ENCODE data around the gene ATP2B2.

The ATP2B2 gene

GRCh38 chr3:10371167-10371566, 134.2 kb downstream of the ATP2B2 start:
- Histone ChIP-seq H3K4me1 (ENCODE audit: control insufficient read depth, insufficient read depth, low read depth, low read length) (peaks cover 19% of the 10 kb centered on the region), H3K14ac (ENCODE audit: low read length in 2 of 2) (no peak overlapping the region), H2BK15ac (ENCODE audit: low read depth, poor library complexity, severe bottlenecking) (no peak overlapping the region), H3K36me3 (ENCODE audit: control insufficient read depth in 1 of 2, insufficient read depth in 2 of 2, low read depth in 1 of 2, low read length in 2 of 2) (no peaks in the 10 kb centered on the region), H3K9ac (ENCODE audit: low read length) (no peak overlapping the region), H2AK5ac (ENCODE audit: low read length, severe bottlenecking) (peak overlapping the region; percentile 1), H2BK12ac (ENCODE audit: low read length in 2 of 2) (peak overlapping the region in 1 of 2 experiments; percentile 96), H3K4me3 (ENCODE audit: insufficient read depth in 1 of 2, low read depth in 1 of 2, low read length in 2 of 2) (no peak overlapping the region), H3K9me3 (ENCODE audit: control insufficient read depth, low read length) (peaks cover 10% of the 10 kb centered on the region), H3K27me3 (ENCODE audit: control insufficient read depth in 1 of 2, insufficient read depth in 1 of 2, low read length in 2 of 2) (peaks cover 0 to 7% of the 10 kb centered on the region in 2 experiments), H3K18ac (ENCODE audit: low read depth in 1 of 2, low read length in 2 of 2) (peak overlapping the region in 1 of 2 experiments; percentile 61), H2BK120ac (ENCODE audit: low read depth, low read length) (no peak overlapping the region), H2BK5ac (ENCODE audit: low read depth, low read length, poor library complexity, severe bottlenecking) (no peak overlapping the region), H3K79me1 (replicated peaks; ENCODE audit: low read length, poor library complexity, severe bottlenecking) (no peaks in the 10 kb centered on the region), H3K4ac (ENCODE audit: low read depth in 1 of 2, low read length in 2 of 2) (peak overlapping the region in 1 of 2 experiments; percentile 9), H3K23ac (ENCODE audit: low read length in 2 of 2) (no peak overlapping the region), H4K91ac (ENCODE audit: low read length) (peak overlapping the region; percentile 8), H3K4me2 (ENCODE audit: low read length, poor library complexity, severe bottlenecking) (no peak overlapping the region), H2AFZ (ENCODE audit: low read depth, low read length) (no peak overlapping the region), H4K8ac (ENCODE audit: low read length) (no peak overlapping the region), H3K27ac (ENCODE audit: low read length, poor library complexity, severe bottlenecking) (no peak overlapping the region)
- WGBS, result 92% methylated on average over 3 of the region's 3 CpGs
- DNase-seq, result peak; percentile 13

DNA sequence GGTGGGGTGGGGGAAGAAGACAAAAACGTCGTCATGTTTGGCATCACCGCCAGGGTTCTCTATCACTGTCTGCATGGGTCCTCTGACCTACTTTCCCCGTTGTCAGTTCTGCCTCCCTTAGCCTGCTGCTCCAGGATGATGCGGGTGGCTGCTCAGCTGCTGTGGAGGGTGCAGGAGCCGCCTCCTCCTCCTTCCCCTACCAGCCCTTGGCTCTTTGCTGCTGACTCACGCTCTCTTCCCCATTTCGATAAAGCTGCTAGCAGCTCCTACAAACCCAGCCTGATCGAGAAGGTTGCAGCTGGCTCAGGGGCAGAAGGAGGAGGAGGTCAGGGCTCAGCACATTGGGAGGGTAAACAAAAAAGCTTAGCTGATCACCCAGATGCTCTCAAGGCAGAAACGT, 135.0 kb downstream of the ATP2B2 start:
- H3K18ac ChIP-seq (ENCODE audit: low read depth in 1 of 2, low read length in 2 of 2), result no peak overlapping the region
- H3K14ac ChIP-seq (ENCODE audit: low read length in 2 of 2), result no peak overlapping the region
- peak; percentile 62 for DNase-seq
- H3K9ac ChIP-seq (ENCODE audit: low read length), result no peak overlapping the region
- no peaks in the 10 kb centered on the region for H3K79me1 ChIP-seq (replicated peaks; ENCODE audit: low read length, poor library complexity, severe bottlenecking)
- no peak overlapping the region for H4K8ac ChIP-seq (ENCODE audit: low read length)
- H2BK12ac ChIP-seq (ENCODE audit: low read length in 2 of 2), result no peak overlapping the region
- H3K27me3 ChIP-seq (ENCODE audit: control insufficient read depth in 1 of 2, insufficient read depth in 1 of 2, low read length in 2 of 2), result peaks cover 0 to under 1% of the 10 kb centered on the region in 2 experiments
- H2AFZ ChIP-seq (ENCODE audit: low read depth, low read length), result no peak overlapping the region
- H3K23ac ChIP-seq (ENCODE audit: low read length in 2 of 2), result no peak overlapping the region
- H3K9me3 ChIP-seq (ENCODE audit: control insufficient read depth, low read length), result peaks cover 10% of the 10 kb centered on the region
- WGBS, result 65% methylated on average over 9 of the region's 10 CpGs
- no peak overlapping the region for H2BK15ac ChIP-seq (ENCODE audit: low read depth, poor library complexity, severe bottlenecking)
- H3K36me3 ChIP-seq (ENCODE audit: control insufficient read depth in 1 of 2, insufficient read depth in 2 of 2, low read depth in 1 of 2, low read length in 2 of 2), result no peaks in the 10 kb centered on the region
- H2BK120ac ChIP-seq (ENCODE audit: low read depth, low read length), result no peak overlapping the region
- no peak overlapping the region for H4K91ac ChIP-seq (ENCODE audit: low read length)
- H2BK5ac ChIP-seq (ENCODE audit: low read depth, low read length, poor library complexity, severe bottlenecking), result no peak overlapping the region
- no peak overlapping the region for H3K4me2 ChIP-seq (ENCODE audit: low read length, poor library complexity, severe bottlenecking)
- H3K4ac ChIP-seq (ENCODE audit: low read depth in 1 of 2, low read length in 2 of 2), result no peak overlapping the region
- peak overlapping the region; percentile 31 for H3K27ac ChIP-seq (ENCODE audit: low read length, poor library complexity, severe bottlenecking)
- peak overlapping the region in 1 of 2 experiments; percentile 9 for H3K4me3 ChIP-seq (ENCODE audit: insufficient read depth in 1 of 2, low read depth in 1 of 2, low read length in 2 of 2)
- H3K4me1 ChIP-seq (ENCODE audit: control insufficient read depth, insufficient read depth, low read depth, low read length), result peaks cover 22% of the 10 kb centered on the region
- no peak overlapping the region for H2AK5ac ChIP-seq (ENCODE audit: low read length, severe bottlenecking)

DNA sequence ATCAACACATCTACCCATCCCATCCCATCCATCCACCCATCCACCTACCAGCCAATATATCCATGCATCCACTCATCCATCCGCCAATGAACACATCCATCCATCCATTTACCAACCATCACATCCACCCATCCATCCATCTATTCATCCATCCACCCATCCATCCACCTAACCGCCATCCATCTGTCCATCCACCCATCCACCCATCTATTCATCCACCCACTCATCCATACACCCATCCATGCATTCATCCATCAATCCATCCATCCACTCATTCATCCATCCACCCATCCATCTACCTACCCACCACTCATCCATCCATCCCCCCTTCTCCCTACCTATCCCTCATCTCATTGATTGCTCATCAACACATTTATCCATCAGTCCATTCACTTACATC, 136.9 kb downstream of the ATP2B2 start:
- DNase-seq, result no peak
- Histone ChIP-seq H3K23ac (ENCODE audit: low read length in 2 of 2) (no peak overlapping the region), H3K27ac (ENCODE audit: low read length, poor library complexity, severe bottlenecking) (no peak overlapping the region), H2AK5ac (ENCODE audit: low read length, severe bottlenecking) (no peak overlapping the region), H3K18ac (ENCODE audit: low read depth in 1 of 2, low read length in 2 of 2) (no peak overlapping the region), H4K91ac (ENCODE audit: low read length) (no peak overlapping the region), H2BK120ac (ENCODE audit: low read depth, low read length) (no peak overlapping the region), H3K27me3 (ENCODE audit: control insufficient read depth in 1 of 2, insufficient read depth in 1 of 2, low read length in 2 of 2) (no peaks in the 10 kb centered on the region), H2AFZ (ENCODE audit: low read depth, low read length) (no peak overlapping the region), H3K4ac (ENCODE audit: low read depth in 1 of 2, low read length in 2 of 2) (no peak overlapping the region), H3K9me3 (ENCODE audit: control insufficient read depth, low read length) (peaks cover 10% of the 10 kb centered on the region), H3K14ac (ENCODE audit: low read length in 2 of 2) (no peak overlapping the region), H2BK15ac (ENCODE audit: low read depth, poor library complexity, severe bottlenecking) (no peak overlapping the region), H2BK12ac (ENCODE audit: low read length in 2 of 2) (no peak overlapping the region), H3K4me1 (ENCODE audit: control insufficient read depth, insufficient read depth, low read depth, low read length) (peaks cover 20% of the 10 kb centered on the region), H3K36me3 (ENCODE audit: control insufficient read depth in 1 of 2, insufficient read depth in 2 of 2, low read depth in 1 of 2, low read length in 2 of 2) (no peaks in the 10 kb centered on the region), H3K9ac (ENCODE audit: low read length) (no peak overlapping the region), H3K4me2 (ENCODE audit: low read length, poor library complexity, severe bottlenecking) (no peak overlapping the region), H2BK5ac (ENCODE audit: low read depth, low read length, poor library complexity, severe bottlenecking) (no peak overlapping the region), H3K4me3 (ENCODE audit: insufficient read depth in 1 of 2, low read depth in 1 of 2, low read length in 2 of 2) (no peak overlapping the region), H4K8ac (ENCODE audit: low read length) (no peak overlapping the region), H3K79me1 (replicated peaks; ENCODE audit: low read length, poor library complexity, severe bottlenecking) (no peaks in the 10 kb centered on the region)
- WGBS, result 93% methylated on average over 2 of the region's 2 CpGs

GRCh38 chr3:10367506-10367905, 137.9 kb downstream of the ATP2B2 start:
- Histone ChIP-seq H2BK12ac (ENCODE audit: low read length in 2 of 2) (peak overlapping the region; percentile 8 to 73), H3K27ac (ENCODE audit: low read length, poor library complexity, severe bottlenecking) (no peak overlapping the region), H3K23ac (ENCODE audit: low read length in 2 of 2) (no peak overlapping the region), H3K27me3 (ENCODE audit: control insufficient read depth in 1 of 2, insufficient read depth in 1 of 2, low read length in 2 of 2) (no peaks in the 10 kb centered on the region), H3K4me1 (ENCODE audit: control insufficient read depth, insufficient read depth, low read depth, low read length) (peaks cover 20% of the 10 kb centered on the region), H2BK15ac (ENCODE audit: low read depth, poor library complexity, severe bottlenecking) (peak overlapping the region; percentile 28), H3K79me1 (replicated peaks; ENCODE audit: low read length, poor library complexity, severe bottlenecking) (no peaks in the 10 kb centered on the region), H2AFZ (ENCODE audit: low read depth, low read length) (no peak overlapping the region), H4K8ac (ENCODE audit: low read length) (peak overlapping the region; percentile 69), H2AK5ac (ENCODE audit: low read length, severe bottlenecking) (peak overlapping the region; percentile 3), H3K4ac (ENCODE audit: low read depth in 1 of 2, low read length in 2 of 2) (no peak overlapping the region), H3K9me3 (ENCODE audit: control insufficient read depth, low read length) (peaks cover 10% of the 10 kb centered on the region), H3K18ac (ENCODE audit: low read depth in 1 of 2, low read length in 2 of 2) (peak overlapping the region in 1 of 2 experiments; percentile 52), H3K14ac (ENCODE audit: low read length in 2 of 2) (no peak overlapping the region), H3K9ac (ENCODE audit: low read length) (peak overlapping the region; percentile 10), H3K4me2 (ENCODE audit: low read length, poor library complexity, severe bottlenecking) (no peak overlapping the region), H4K91ac (ENCODE audit: low read length) (peak overlapping the region; percentile 34), H2BK120ac (ENCODE audit: low read depth, low read length) (peak overlapping the region; percentile 54), H2BK5ac (ENCODE audit: low read depth, low read length, poor library complexity, severe bottlenecking) (no peak overlapping the region), H3K4me3 (ENCODE audit: insufficient read depth in 1 of 2, low read depth in 1 of 2, low read length in 2 of 2) (no peak overlapping the region), H3K36me3 (ENCODE audit: control insufficient read depth in 1 of 2, insufficient read depth in 2 of 2, low read depth in 1 of 2, low read length in 2 of 2) (no peaks in the 10 kb centered on the region)
- 93% methylated on average over 5 of the region's 5 CpGs for WGBS
- no peak for DNase-seq
